Cerebellar cortex (tissue), 1 donor: ENCODE data around the gene RBM25.

Experiments used
- DNase-seq: peaks from one replicate; pipeline ENCODE4 v3.0.0-alpha.2; 2015; ENCODE audit warnings: low spot score

The RBM25 gene

GRCh38 chr14:73102806-73103497 lies 44.6 kb downstream of the RBM25 start:
- no peak for DNase-seq

- no peak for DNase-seq
Measured at GRCh38 chr14:73105050-73105449, 46.7 kb downstream of the RBM25 start.

- no peak for DNase-seq
Measured at GRCh38 chr14:73105727-73106126, 47.4 kb downstream of the RBM25 start.

- DNase-seq: no peak
Measured at GRCh38 chr14:73116079-73116665, 57.8 kb downstream of the RBM25 start.

- DNase-seq: no peak
Measured at GRCh38 chr14:73124180-73124894, 66.0 kb downstream of the RBM25 start.

GRCh38 chr14:73125169-73125588 lies 66.8 kb downstream of the RBM25 start:
- DNase-seq: no peak

- DNase-seq: no peak
Measured at GRCh38 chr14:73125746-73126145, 67.4 kb downstream of the RBM25 start.

- no peak for DNase-seq
Measured at GRCh38 chr14:73133795-73134194, 75.5 kb downstream of the RBM25 start.

GRCh38 chr14:73136085-73136386 lies 77.7 kb downstream of the RBM25 start:
- DNase-seq: no peak

GRCh38 chr14:73136387-73137225 lies 78.3 kb downstream of the RBM25 start, which contains the start of gene PSEN1:
Gene PSEN1, plus strand, starts transcription at chr14:73136507. Its CDS starts 11,513 bp downstream, at chr14:73148020.
- peak; percentile 95 for DNase-seq

- no peak for DNase-seq
Measured at GRCh38 chr14:73140811-73141323, 82.5 kb downstream of the RBM25 start.

GRCh38 chr14:73142216-73142615 lies 83.9 kb downstream of the RBM25 start:
- no peak for DNase-seq

- no peak for DNase-seq
Measured at GRCh38 chr14:73143003-73143402, 84.7 kb downstream of the RBM25 start.

- DNase-seq: no peak
Measured at GRCh38 chr14:73143617-73144016, 85.3 kb downstream of the RBM25 start.

- no peak for DNase-seq
Measured at GRCh38 chr14:73145371-73145770, 87.0 kb downstream of the RBM25 start.

GRCh38 chr14:73146111-73146510 lies 87.8 kb downstream of the RBM25 start:
- no peak for DNase-seq

- DNase-seq: no peak
Measured at GRCh38 chr14:73149753-73150152, 91.4 kb downstream of the RBM25 start.

GRCh38 chr14:73153272-73153671 lies 94.9 kb downstream of the RBM25 start:
- no peak for DNase-seq

- DNase-seq: no peak
Measured at GRCh38 chr14:73162251-73162650, 103.9 kb downstream of the RBM25 start.

GRCh38 chr14:73166399-73166798 lies 108.1 kb downstream of the RBM25 start:
- no peak for DNase-seq

GRCh38 chr14:73167727-73168126 lies 109.4 kb downstream of the RBM25 start:
- no peak for DNase-seq

- no peak for DNase-seq
Measured at GRCh38 chr14:73168274-73168673, 109.9 kb downstream of the RBM25 start.
